Cardiac muscle cell (in vitro differentiated cells and primary cell): ENCODE measurements around the gene GOLGA6C. TPM values are rescaled to one million over a fixed set of nuclear protein-coding genes. Genes with fewer than 3 reads are reported as not detected.
"Not testable (repeated sequence)": the region's sequence is repeated elsewhere in the genome, so short reads cannot be mapped to it uniquely, and the experiment has no call there.

ENCODE experiments used
- DNase-seq, 2 donors: peaks; one replicate each; pipeline versions ENCODE4 v3.0.0 to v3.0.0-alpha.2; 2010 to 2017; ENCODE audit warnings: low read depth in 1 of 2, low spot score in 1 of 2
- H3K27ac ChIP-seq: fragments of 200-600 bp; sonication (generic); 2 replicates; pipeline ENCODE4 v1.5.1; 2016
- H3K27me3 ChIP-seq: fragments of 200-600 bp; sonication (generic); 2 replicates; pipeline ENCODE4 v1.6.0; 2016; ENCODE audit warnings: control low read depth
- H3K36me3 ChIP-seq: fragments of 200-600 bp; sonication (generic); 2 replicates; pipeline ENCODE4 v1.5.1; 2016; ENCODE audit warnings: control low read depth
- H3K4me1 ChIP-seq: fragments of 200-600 bp; sonication (generic); 2 replicates; pipeline ENCODE4 v1.8.1; 2017; ENCODE audit warnings: low read depth, mild to moderate bottlenecking, mixed run types
- H3K4me3 ChIP-seq: fragments of 200-600 bp; sonication (generic); 2 replicates; pipeline ENCODE4 v1.5.1; 2016; ENCODE audit warnings: mild to moderate bottlenecking
- H3K9me3 ChIP-seq: fragments of 200-600 bp; sonication (generic); 2 replicates; pipeline ENCODE4 v1.5.1; 2017; ENCODE audit warnings: low read depth, mild to moderate bottlenecking, control low read depth
- CTCF ChIP-seq: IDR thresholded peaks from 2 replicates; pipeline ENCODE4 v1.5.1; 2012; ENCODE audit warnings: low read depth, mild to moderate bottlenecking, low read length
- polyA plus RNA-seq: library from polyadenylated mRNA; unstranded; fragments of >200 nt; fragmentation: Nextera tagmentation; extraction: Ambion mirVana; gene quantifications from 2 replicates; pipeline ENCODE4 v1.2.1, GENCODE V29; 2016
- total RNA-seq: library from RNA; depleted of rRNA; stranded (reverse); fragments of >200 nt; gene quantifications from 2 replicates; pipeline ENCODE4 v1.2.3, GENCODE V29; 2016

Gene GOLGA6C
- total and polyA plus RNA-seq, 2 experiments from 2014 or later = 0.09 TPM; not detected in 1

GRCh38 chr15:75217012-75217411 is 41.1 kb upstream of the GOLGA6C start:
- no peaks in the 10 kb centered on the region for H3K27me3 ChIP-seq

GRCh38 chr15:75217574-75217973 is 40.6 kb upstream of the GOLGA6C start:
- not testable (repeated sequence) for H3K27me3 ChIP-seq, H3K4me3 ChIP-seq, DNase-seq, H3K36me3 ChIP-seq, H3K27ac ChIP-seq, H3K9me3 ChIP-seq, H3K4me1 ChIP-seq

More at GRCh38 chr15:75217012-75217411, 41.1 kb upstream of the GOLGA6C start:
- no peak overlapping the region for H3K4me3 ChIP-seq
- peaks cover 3% of the 10 kb centered on the region for H3K36me3 ChIP-seq
- no peak for TF ChIP-seq CTCF
- no peak for DNase-seq
- no peaks in the 10 kb centered on the region for H3K9me3 ChIP-seq
- H3K27ac ChIP-seq = no peak overlapping the region
- no peaks in the 10 kb centered on the region for H3K4me1 ChIP-seq

- H3K27ac ChIP-seq, H3K4me1 ChIP-seq: not testable (repeated sequence)
Measured at GRCh38 chr15:75219507-75219929, 38.6 kb upstream of the GOLGA6C start.

GRCh38 chr15:75223688-75224087 is 34.4 kb upstream of the GOLGA6C start:
- no peak for TF ChIP-seq CTCF
- Histone ChIP-seq H3K27me3 (no peaks in the 10 kb centered on the region), H3K9me3 (no peaks in the 10 kb centered on the region), H3K4me3 (no peak overlapping the region), H3K4me1 (peaks cover 13% of the 10 kb centered on the region), H3K36me3 (no peaks in the 10 kb centered on the region), H3K27ac (no peak overlapping the region)
- DNase-seq = no peak

More at GRCh38 chr15:75219507-75219929, 38.6 kb upstream of the GOLGA6C start:
- not testable (repeated sequence) for H3K9me3 ChIP-seq, DNase-seq, H3K4me3 ChIP-seq, H3K27me3 ChIP-seq, H3K36me3 ChIP-seq

- DNase-seq = no peak
- no peaks in the 10 kb centered on the region for H3K9me3 ChIP-seq
- peaks cover 13% of the 10 kb centered on the region for H3K4me1 ChIP-seq
Measured at GRCh38 chr15:75224281-75224680, 33.9 kb upstream of the GOLGA6C start.

GRCh38 chr15:75225102-75225836 is 32.9 kb upstream of the GOLGA6C start:
- not testable (repeated sequence) for H3K36me3 ChIP-seq, H3K9me3 ChIP-seq, H3K27ac ChIP-seq, DNase-seq, H3K27me3 ChIP-seq, H3K4me3 ChIP-seq
- H3K4me1 ChIP-seq = peaks cover 13% of the 10 kb centered on the region

More at GRCh38 chr15:75224281-75224680, 33.9 kb upstream of the GOLGA6C start:
- no peak overlapping the region for H3K27ac ChIP-seq
- no peaks in the 10 kb centered on the region for H3K36me3 ChIP-seq
- TF ChIP-seq CTCF = no peak
- H3K4me3 ChIP-seq = no peak overlapping the region
- H3K27me3 ChIP-seq = no peaks in the 10 kb centered on the region

- H3K27me3 ChIP-seq = no peaks in the 10 kb centered on the region
- no peaks in the 10 kb centered on the region for H3K36me3 ChIP-seq
- TF ChIP-seq CTCF = no peak
- H3K4me1 ChIP-seq = peaks cover 13% of the 10 kb centered on the region
- no peak overlapping the region for H3K4me3 ChIP-seq
- no peaks in the 10 kb centered on the region for H3K9me3 ChIP-seq
- no peak overlapping the region for H3K27ac ChIP-seq
- DNase-seq = no peak
Measured at GRCh38 chr15:75225951-75226732, 32.0 kb upstream of the GOLGA6C start.

GRCh38 chr15:75227112-75227511 is 31.0 kb upstream of the GOLGA6C start:
- DNase-seq = peak in 1 of 2 donors; percentile 73
- H3K27ac ChIP-seq, H3K36me3 ChIP-seq, H3K27me3 ChIP-seq, H3K4me3 ChIP-seq, H3K9me3 ChIP-seq: not testable (repeated sequence)
- peaks cover 13% of the 10 kb centered on the region for H3K4me1 ChIP-seq
